ENCODE data around the gene PORCN.

PORCN gene

DNA sequence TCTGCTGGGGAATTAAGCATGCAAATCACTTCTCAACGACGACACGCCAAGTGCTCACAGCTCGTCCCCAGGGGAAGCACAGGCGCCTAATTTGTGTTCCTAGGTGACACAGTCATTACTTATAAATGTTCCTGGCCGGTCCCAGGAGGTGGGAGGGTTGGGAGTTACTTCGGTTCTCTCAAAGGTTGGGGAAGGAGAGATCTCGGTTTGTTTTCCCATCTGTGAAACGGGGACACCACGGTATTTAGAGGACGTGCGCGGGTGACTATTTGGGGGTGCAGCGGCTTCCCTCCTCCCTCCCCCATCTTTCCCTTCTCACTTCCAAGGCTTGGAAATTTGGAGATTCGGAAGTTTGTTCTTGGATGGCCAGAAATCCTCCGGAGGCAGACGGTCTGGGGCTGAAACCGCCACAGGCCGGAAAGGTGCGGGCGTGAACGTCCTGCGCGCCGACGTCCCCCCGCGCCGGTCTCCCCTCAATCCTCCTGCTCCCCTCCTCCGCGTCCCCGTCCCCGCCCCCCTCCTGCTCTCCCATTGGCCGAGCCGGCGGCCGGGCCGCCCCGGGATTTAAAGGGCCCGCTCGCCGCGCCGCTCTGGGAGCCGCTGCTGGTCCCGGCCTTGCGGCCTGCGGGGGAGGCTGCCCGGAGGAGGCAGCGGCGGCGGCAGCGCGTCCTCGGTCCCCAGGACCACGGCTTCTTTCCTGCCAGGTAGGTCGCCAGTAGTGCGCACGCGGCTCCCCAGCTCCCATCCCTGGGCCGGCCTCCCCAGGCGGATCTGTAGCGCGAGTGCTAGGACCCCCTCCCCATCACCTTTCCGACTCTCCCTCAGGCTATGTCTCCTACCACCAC, at the start of gene PORCN:
TSS of gene PORCN (plus strand) at position 593 of the 845 bp plus-strand sequence. CDS start 829 bp downstream, outside the sequence.
- peak; percentile 45 for DNase-seq

DNA sequence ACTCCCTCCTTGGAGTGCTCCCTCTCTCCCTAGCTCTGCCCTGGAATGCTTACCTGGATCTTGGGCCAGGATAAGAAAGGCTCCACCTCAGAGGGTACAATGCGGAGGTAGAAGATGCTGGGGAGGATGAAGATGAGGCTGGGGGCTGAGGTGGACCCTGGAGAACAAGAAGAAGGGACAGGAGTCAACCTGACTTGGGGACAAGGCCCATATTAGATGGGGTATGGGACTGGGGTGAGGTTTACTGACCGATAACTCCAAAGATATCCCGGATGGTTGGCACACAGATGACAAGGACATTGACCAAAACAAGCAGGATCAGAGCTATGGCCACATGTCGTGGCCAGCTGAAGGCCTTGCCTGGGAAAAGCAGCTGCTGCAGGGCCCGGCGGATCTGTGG, 49.3 kb upstream of the PORCN start:
- no peak for DNase-seq

DNA sequence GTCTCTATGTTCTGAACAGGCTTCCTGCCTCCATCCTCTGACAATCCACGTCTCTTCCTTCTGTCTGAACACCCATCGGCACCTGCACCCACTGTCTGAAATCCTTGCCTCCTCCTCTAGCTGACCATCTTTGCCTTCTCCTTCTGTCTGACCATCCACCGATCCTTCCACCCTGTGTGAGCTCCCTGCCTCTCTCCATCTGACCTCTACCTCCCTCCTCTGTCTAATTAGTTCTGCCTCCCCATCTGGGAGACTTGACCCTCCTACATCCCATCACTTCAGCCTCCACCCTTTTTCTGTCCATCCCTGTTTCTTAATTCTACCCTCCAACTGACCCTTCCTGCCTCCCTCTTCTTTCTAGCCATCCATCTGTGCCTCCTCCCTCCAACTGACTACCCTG, 48.8 kb upstream of the PORCN start:
- no peak for DNase-seq

DNA sequence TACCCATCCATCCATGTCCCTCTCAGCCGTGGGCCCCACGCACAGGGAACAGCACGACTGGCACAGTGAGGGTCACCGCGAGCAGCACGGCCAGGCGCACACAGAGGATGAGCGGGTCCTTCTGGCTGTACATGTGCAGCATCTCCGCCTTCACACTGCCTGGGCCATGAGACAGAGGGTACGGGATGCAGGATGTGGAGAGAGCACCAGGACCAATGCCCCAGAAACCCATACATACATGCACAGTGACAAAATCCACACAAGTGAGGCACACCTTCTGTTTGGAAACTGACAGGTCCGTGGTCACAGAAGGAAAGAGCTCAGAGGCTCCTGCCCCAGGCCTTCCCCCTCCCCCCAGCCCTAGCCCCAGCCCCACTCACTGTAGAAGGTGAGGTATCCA, 48.2 kb upstream of the PORCN start:
- no peak for DNase-seq

DNA sequence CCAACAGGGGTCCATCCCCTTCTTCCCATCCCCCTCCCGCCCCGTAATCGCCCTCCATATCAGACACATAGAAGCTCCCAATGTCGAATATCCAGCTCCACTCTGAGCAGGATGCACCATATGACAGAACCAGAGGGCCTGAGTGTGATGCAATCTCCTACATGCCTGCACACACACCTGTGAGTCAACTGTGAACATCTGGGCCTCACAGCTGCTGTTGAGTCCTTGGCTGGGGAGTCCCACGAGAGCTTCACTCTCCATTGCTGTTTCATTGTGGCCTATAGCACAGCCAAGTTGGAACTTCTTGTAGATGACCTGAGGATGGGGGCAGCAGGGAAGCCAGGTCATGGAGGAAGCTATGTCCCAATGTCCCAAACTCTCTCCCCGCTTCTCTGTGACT, 47.0 kb upstream of the PORCN start:
- DNase-seq, result no peak

DNA sequence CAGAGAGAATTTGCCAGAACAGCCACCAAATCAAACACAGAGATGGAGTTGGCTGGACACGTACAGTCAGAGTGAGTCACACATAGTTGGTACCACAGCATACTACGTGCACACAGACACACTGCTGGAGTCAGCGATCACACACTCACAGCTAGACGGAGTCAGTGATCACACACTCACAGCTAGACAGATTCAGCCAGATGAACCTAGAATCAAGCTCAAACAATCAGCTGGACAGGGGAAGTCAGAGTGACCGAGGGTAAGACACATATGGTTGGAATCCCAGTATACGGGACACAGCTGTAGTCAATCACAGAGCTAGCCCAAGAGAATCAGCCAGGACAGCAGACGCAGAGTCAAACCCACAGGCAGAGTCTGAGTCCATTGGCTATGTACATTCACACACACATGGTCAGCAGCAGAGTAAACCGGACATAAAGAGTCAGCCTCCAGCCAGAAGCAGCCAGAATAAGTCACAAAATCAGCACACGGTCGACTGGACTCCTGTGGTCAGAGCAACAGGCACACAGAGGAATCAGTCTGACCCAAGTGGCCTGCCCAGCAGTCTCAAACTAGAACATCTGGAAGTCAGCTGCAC, 43.4 kb upstream of the PORCN start:
- DNase-seq, result no peak

DNA sequence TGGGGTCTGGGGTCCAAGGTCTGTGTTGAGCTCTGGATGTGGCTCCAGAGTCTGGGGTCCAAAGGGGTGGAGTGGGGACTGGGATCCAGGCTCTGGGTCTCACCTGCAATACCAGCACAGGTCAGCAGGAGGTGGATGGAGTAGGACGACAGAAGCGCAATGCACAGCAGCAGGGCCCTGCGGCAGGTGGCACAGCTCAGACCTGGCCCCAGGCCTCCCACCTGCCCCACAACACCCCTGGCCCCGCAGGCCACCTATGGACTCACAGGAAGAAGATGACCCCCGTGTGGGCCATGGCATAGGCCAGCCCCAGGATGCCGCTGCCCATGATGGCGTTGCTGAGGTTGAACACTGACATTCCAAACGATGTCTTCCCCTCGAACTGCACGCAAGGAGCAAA, 42.1 kb upstream of the PORCN start:
- DNase-seq, result no peak

DNA sequence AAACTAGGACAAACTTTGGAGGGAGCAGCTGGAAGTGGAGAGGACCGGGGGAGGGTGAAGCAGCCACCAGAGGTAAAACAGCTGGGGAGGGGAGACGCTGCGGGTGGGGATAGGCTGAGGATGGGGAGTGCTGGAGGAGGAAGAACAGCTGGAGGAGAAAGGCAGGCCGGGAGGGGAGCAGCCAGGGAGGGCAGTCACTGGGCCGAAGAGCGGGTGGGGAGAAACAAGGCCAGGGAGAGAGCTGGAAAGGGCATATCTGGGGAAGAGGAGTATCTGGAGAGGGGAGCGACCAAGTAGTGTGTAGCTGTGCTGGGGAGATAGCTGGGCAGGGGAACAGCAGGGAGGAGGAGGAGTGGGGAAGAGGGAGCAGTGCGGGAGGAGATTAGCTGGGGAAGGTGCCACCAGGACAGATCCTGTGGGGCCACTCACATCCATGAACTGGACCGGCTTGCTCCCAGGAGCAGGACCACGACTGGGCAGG, 41.5 kb upstream of the PORCN start:
- DNase-seq, result no peak

DNA sequence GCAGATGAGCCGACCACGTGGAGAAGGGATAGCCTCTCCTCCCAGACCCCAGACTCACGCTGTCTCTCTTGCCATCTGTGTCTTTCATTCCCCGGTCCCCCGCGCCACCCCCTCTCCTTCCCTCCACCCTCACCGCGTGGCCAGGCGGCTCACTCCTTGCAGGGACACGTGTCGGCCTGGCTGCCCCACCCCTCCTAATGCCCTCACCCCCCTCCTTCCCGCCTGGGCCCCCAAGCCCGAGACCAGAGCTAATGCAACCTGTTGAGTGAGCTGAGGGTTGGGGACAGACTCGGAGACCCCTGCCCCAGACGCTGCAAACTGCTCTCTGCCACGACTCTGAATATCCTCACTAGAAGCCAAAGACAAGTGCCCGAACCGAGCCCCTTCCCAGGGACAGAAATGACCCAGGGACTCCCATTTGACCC, 40.5 kb upstream of the PORCN start:
- no peak for DNase-seq

DNA sequence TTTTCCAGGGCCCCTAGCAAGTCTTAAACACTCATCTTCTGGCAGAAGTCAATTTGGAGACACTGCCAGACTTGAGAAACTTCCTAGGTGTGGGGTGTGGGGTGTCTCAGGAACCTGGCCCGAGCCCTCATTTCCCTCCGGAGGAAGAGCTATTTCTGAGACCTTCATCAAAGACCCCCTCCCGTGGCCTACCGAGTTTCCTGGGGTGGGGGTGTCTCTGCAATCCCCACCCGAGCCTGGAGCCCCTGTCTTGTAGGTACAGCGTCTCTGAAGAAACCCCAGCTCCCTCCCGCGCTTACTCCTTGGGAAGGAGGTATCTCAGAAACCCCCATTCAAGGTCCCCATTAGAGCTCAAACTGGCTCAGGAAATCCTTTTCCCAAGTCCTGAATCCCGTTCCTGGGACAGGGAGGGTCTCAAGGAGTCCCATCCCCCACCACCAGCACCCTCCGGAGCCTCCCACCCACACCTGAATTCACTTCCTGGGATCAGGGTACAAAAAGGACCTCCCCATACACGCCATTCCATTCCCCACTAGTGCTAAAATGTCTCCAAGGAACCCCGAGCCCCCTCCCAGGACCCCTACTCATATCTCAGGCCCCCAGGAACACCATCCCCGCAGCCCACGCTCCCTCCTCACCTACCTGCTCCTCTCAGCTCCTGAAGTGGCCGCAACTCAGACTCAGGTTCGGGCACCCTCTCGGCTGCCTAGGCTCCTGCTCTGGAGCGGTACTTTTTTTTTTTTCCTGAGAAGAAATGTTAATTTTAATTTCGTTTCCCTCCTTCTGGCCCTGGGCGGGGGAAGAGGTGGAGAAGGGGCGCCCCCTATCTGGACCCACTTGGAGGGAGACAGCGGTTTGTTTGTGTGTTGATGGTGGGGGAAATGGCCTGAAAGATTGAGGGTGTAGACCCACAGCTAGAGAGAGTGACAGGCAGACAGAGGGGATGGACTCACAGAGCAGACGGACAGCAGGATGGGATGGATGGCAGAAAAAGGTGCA, 39.8 kb upstream of the PORCN start:
- no peak for DNase-seq

DNA sequence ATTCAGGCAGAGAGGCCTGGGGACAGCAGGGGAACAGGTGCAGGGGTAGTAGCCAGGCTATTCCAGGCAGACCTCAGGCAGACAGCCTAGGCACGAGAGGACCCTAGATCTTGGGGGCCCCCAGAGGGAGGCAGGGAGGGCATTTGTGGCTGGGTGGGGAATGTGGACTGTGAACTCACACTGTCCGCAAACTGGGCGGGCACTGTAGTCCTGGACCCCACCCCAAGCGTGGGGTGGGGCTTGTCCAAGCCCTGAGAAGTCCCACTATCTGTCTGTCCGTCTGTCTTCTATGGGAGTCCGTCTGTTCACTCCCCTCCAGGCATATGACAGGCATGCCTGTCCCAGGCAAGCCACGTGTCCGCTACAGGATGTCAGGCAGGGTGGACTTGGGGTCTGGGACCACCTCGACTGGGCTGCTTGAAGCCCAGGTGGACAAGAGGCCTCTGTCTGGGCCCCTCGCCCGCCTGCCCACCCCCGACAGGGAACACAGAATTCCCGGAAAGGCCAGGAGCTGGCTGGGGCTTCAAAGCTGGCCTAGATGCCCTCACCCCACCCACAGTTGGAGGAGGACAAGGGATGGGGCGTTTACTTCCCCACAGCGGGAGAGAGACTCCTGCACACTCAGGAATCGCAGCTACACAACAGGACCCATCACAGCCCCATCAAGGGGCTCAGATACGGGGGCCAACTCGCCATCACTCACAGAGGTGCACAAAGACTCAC, 38.5 kb upstream of the PORCN start, which contains the start of gene SLC38A5:
TSS of gene SLC38A5 (minus strand) at position 151 of the 723 bp plus-strand sequence. CDS start 2,336 bp downstream, outside the sequence.
- no peak for DNase-seq

DNA sequence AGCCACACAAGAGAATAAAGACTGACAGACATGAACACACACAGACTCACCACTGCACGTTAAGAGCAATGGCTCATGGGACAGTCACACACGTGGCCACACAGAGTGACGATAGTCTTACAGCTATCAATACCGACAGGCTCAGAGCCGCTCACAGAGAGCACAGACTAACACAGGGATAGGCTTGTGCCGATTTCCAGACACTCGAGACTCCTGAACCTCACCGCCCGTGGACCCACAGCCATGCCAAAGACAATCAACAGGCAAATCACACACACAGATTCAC, 38.0 kb upstream of the PORCN start:
- no peak for DNase-seq

DNA sequence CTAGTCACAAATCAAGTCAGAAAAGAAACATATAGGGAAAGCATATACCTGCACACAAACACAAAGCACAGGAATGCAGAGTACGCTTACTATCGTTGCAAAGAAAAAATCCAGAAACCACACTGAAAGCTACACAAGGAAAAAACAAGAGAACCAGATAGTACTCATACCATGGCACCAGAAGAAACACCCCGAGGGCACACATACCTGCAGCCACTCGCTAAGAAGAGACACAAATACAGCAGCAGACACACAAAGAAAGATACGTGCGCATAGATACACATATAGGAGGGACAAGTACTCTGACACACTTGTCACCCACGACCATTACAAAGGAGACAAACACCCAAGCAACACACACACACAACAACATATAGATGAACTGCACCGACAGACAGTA, 37.3 kb upstream of the PORCN start:
- no peak for DNase-seq

DNA sequence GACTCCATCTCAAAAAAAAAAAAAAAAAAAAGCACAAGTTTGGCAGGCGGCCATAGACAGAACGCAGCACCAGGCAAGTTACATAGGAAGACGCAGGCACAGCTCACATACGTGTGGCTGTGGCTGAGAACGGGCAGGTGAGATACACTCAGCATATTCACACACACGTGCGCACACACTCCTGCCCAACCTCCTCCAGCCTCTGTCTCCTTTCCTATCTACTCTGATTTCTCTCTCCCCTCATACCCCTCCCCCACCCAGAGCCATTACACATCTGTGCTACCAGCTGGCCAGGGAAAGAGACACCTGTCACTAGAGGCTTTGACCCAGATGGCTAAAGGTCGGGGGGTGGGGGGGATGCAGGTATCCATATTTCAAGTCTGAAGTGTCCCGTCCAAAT, 36.6 kb upstream of the PORCN start:
- DNase-seq, result no peak

DNA sequence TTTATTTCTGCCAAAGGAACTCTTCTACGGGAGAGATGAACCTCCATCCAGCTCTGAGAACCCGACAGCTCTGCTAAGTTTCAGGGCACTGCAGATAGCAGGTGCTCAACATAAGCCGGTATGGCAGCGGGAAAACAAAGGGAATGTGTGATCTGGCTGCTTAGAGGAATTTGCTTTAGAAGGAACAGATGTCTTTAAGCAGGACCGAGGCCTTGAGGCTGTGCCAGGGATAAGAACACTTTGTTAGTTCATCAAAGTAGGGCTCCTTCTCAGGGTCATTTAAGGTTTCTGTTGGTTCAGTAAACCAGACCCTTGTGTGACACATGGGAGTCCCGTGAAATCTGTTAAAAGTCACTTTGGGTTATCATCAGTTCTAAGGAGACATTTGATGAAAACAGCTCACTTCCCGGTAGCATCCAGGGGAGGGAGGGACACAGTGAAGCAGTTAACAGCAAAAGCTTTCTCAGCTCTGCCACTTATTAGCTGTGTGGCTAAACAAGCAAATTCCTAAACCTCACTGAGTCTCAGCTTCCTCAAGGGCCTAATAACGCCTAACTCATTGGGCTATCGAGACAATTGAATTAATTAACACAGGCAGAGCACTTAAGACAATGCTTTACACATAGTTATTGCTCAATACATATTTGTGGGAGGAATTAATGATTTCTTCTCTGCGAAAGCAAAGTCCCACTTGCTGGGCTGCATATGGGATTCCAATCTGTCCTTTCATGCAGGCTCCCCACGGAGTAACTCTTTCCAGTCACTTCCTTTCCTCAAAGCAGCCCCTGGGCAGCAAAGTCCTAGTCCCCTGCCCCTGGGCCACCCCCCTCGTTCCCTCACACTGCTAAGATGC, 35.7 kb upstream of the PORCN start:
- DNase-seq, result no peak

DNA sequence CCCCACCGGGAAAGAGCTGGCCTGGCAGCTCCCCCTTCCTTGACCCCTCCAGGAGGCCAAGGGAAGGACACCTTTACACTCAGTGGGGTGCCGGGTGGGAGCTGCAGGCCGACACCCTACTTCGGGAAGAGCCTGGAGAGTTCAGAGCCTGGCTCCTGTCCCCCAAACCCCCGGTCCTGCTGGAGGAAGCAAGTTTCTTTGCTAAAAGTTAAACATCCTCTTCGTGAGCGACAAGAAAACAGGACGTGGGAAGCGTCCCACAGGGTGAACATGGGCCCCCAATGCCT, 35.1 kb upstream of the PORCN start:
- DNase-seq, result no peak

DNA sequence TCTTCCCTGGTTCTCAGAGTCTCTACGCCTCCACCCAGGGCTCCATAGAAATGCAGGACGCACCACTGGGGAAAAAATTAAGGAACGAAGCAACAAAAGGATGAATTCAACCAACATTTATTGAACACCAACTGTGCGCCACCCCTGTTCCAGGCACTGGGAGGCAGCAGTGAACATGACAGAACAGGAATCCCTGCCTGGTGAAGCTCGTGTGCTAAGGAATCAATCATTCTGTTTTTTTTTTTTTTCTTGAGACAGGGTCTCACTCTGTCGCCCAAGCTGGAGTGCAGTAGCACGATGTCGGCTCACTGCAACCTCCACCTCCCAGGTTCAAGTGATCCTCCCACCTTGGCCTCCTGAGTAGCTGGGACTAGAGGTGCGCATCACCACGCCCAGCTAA, 34.7 kb upstream of the PORCN start:
- no peak for DNase-seq

DNA sequence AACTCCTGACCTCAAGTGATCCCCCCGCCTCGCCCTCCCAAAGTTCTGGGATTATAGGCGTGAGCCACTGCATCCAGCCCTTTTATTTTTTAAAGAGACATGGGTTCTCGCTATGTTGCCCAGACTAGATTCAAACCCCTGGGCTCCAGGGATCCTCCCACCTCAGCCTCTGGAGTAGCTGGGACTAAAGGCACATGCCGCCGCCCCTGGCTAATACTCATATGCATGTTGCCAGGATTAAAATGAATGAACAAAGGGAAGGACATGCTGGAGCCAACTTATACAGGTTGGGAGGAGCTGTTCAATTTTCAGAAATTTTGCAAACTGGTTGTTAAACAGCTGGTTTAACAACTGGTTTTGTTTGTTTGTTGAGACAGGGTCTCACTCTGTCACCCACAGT, 34.2 kb upstream of the PORCN start:
- DNase-seq, result no peak

DNA sequence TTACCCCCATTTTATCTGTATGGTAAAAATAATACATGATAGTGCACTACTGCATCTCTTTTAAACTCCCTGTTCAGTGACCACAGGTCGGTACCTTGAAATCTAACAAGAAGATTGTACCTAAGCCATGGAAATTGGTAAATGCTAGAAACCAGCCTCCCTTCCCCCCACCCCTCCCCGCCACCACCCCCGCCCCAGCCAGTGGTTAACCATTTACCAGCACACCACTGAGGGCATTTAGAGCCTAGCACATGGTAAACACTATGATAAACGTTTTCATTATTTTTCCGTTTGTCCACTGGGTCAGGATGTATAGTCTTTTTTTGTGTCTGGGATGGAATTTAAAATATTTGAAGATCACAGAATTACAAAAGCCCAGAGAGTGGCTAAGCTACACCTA, 33.5 kb upstream of the PORCN start:
- no peak for DNase-seq

DNA sequence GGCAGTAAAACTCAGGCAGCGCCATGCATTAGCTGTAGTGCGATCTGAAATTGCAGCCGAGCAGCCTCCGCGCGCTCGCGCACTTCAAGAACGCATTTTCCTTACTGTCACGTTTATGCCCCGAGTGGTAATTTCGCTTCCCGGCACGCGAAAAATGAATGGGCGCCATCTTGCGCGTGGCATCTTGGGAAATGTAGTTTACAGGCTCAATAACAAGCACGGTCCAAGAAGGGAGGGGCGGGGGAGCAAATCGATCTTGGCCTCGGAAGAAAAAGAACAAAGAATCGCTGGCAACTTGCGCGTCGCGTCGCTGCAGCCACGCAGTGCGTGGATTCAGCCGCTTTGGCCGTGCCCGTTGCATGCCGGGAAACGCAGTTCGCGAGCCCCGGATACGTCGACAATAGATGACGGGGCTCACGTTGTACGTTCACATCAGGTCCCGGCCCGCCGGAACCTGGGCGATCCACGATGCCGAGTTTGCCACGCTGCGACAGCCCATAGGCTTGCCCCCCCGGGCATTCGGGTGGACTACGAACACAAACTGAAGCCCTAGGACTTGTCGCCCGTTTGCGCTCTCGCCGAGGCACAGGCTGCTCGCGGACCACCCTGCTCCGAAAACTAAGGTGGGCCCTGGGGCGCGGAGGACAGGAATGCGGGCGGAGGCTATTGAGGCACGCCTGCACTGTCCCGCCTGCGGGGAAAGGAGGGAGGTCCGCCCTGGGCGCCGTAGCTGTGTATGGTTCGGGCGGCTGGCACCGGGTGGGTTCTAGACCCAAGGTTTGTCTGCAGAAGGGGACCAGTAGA, 32.8 kb upstream of the PORCN start, which contains the start of gene FTSJ1:
TSS of gene FTSJ1 (plus strand) at position 426 of the 804 bp plus-strand sequence. CDS start 1,849 bp downstream, outside the sequence.
- peak; percentile 71 for DNase-seq

DNA sequence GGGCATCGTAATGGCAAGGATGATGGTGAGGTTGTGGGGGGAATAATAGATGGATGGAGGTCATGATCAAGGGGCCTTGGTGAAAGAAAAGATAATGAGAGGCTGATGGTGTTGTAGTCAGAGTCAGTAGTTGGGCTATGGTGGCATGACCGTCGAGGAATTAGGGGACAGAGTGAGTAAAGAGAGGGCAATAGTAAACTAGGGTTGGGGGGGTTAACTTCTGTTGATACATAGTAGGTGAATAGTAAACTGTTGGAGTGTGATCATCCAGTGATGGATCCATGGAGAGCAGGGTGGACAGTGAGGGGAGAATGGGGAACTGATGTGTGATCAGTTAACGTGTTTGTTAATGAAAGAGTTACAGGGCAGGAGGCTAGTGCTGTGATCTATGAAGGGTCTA, 31.9 kb upstream of the PORCN start:
- DNase-seq, result no peak

Measured in NCI-H526 treated with DMSO at 0.1 percent for 48 hours (cell line).